GM15510 (cell line): Measurements from ENCODE around the gene ALMS1.
A peak's percentile ranks its signal among the peaks of the same experiment; 100 is the strongest.

Experiments used
- POLR2A ChIP-seq: IDR thresholded peaks from 3 replicates; pipeline ENCODE4 v1.6.1; 2011; ENCODE audit warnings: borderline replicate concordance; ENCODE audit not compliant: insufficient read length; ENCODE audit errors: extremely low read depth

ALMS1 gene, protein sequence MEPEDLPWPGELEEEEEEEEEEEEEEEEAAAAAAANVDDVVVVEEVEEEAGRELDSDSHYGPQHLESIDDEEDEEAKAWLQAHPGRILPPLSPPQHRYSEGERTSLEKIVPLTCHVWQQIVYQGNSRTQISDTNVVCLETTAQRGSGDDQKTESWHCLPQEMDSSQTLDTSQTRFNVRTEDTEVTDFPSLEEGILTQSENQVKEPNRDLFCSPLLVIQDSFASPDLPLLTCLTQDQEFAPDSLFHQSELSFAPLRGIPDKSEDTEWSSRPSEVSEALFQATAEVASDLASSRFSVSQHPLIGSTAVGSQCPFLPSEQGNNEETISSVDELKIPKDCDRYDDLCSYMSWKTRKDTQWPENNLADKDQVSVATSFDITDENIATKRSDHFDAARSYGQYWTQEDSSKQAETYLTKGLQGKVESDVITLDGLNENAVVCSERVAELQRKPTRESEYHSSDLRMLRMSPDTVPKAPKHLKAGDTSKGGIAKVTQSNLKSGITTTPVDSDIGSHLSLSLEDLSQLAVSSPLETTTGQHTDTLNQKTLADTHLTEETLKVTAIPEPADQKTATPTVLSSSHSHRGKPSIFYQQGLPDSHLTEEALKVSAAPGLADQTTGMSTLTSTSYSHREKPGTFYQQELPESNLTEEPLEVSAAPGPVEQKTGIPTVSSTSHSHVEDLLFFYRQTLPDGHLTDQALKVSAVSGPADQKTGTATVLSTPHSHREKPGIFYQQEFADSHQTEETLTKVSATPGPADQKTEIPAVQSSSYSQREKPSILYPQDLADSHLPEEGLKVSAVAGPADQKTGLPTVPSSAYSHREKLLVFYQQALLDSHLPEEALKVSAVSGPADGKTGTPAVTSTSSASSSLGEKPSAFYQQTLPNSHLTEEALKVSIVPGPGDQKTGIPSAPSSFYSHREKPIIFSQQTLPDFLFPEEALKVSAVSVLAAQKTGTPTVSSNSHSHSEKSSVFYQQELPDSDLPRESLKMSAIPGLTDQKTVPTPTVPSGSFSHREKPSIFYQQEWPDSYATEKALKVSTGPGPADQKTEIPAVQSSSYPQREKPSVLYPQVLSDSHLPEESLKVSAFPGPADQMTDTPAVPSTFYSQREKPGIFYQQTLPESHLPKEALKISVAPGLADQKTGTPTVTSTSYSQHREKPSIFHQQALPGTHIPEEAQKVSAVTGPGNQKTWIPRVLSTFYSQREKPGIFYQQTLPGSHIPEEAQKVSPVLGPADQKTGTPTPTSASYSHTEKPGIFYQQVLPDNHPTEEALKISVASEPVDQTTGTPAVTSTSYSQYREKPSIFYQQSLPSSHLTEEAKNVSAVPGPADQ (N-terminal part only)

DNA sequence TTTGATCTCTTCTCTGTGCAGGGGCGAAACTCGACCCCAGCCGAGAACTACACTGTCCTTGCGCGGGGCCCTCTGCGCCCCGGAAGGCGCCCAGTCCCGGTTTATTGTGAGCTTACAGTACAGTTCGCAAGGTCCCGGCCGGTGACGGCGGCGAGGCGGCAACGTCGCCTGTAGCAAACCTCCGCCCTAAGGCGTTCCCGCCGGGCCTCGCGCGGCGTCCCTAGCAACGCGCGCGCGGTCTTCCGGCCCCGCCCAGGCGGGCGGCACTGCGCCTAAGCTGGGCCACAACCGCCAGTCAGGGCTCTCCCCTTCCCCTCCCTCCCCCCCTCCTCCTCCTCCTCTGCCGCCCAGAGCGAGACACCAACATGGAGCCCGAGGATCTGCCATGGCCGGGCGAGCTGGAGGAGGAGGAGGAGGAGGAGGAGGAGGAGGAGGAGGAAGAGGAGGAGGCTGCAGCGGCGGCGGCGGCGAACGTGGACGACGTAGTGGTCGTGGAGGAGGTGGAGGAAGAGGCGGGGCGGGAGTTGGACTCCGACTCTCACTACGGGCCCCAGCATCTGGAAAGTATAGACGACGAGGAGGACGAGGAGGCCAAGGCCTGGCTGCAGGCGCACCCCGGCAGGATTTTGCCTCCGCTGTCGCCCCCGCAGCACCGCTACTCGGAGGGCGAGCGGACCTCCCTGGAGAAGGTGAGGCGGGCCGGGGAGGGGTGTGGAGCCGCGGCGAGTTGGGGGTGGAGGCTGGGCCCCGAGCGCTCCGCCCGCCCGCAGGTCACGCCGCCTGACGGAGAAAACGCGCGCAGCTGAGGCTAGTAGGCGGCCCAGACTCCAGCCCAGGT is at the start of gene ALMS1:
Gene ALMS1 (plus strand): TSS at position 333 of the 838 bp plus-strand sequence. CDS start 33 bp downstream, at position 366.
- TF ChIP-seq POLR2A = peak; percentile 66

DNA sequence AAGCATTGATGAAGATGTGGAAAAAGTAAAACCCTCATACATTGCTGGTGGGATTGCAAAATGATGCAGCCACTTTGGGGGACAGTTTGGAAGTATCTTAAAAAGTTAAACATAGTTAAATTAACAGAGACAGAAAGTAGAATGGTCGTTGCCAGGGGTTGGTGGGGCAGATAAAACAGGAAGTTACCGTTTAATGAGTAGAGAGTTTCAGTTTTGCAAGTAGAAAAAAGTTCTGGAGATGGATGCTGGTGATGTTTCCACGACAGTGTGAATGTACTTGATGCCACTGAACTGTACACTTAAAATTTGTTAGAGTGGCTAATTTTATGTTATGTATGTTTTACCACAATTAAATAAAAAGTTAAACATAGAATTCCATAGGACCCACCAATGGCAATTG is 47.8 kb upstream of the ALMS1 start:
- TF ChIP-seq POLR2A = no peak

DNA sequence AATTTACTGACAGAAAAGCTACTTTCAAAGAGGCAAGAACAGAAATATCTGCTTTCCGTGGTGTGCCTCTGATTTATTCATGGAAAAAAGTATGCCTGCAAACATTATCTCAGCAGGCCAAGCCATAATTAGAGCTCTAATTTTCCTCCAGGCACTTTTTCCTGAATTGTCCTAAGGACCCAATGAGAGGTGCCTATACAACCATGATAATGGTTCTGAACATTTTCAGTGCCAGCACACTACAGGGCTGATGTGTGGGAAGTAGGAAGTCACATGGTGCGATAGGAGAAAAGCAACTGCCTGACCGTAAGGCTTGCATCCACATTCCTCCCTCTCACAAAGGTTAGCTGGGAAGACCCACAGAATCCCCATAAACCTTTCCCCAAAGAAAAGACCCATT is 46.4 kb upstream of the ALMS1 start:
- TF ChIP-seq POLR2A = no peak

DNA sequence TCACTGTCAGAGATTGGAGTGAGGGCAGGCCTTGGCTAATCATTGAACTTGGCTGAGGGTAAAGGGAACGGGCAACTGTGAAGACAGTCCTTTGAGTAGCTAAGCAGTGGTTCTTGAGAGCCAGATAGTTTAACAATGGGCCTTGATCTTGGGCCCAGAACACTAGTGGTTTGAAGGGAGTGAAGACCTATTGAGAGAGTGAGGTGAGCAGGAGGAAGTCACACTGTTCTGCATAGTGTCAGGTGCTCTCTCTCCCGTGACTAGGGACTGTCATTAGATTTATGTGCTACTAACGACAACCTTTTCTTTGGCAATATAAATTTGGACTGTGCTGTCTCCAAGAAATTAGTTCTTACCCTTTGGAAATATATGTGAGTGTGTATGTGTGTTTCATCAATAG is 44.6 kb upstream of the ALMS1 start:
- TF ChIP-seq POLR2A = no peak

DNA sequence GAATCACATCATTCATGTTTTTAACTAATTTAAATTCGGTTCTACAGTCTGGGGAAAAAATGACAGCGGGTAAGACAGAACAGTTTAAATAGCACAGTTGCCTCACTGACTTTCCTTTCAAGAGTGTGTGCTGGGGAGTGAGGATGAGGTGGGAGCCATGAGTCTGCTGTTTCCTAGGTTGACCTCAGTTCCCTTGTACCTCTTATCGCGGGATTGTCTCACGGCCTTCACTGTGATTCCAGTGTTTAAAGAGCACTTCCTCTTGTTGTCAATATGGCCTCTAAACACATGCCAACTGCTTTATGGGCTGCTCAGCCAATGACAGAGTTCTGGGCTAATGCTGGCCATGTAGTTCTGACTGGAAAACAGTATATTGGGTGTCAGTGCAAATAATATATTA is 41.6 kb upstream of the ALMS1 start:
- no peak for TF ChIP-seq POLR2A

DNA sequence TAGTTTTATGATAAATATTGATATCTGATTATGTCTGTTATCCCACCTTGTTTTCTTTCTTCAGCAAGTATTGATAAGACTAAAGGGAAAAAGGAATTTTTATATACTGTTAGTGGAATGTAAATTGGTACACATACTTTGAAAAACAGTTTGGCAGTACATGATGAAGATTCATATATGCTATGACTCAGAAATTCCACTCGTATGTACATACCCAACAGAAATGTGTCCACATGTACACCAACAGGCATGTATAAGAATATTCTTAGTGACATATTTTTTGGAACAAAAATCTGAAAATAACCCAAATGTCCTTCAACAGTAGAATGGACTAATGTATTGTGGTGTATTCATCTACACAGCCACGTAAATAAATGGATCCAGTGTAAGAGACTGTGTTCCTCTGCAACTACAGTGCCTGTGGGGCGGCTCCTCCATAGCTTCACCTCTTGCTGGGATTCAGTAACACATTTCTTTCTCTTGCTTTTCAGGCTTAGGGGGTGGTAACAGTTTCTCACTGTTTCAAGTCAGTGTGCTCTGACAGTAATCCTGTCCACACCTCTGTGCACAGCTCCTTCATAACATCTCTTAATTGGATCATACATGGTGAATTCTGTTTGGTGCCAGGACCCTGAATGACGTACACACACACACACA is 35.5 kb upstream of the ALMS1 start:
- no peak for TF ChIP-seq POLR2A

DNA sequence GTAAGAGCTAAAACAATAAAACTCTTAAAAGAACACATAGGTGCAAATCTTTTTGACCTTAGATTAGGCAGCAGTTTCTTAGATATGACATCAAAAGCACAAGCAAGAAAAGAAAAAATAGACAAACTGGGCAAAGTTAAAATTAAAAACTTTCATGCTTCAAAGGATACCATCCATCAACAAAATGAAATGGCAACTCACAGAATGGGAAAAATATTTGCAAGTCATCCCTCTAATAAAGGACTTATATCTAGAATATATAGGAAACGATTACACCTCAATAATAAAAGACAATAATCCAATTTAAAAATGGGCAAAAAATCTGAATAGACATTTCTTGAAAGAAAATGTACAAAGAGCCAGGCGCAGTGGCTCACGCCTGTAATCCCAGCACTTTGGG is 29.5 kb upstream of the ALMS1 start:
- TF ChIP-seq POLR2A = no peak

DNA sequence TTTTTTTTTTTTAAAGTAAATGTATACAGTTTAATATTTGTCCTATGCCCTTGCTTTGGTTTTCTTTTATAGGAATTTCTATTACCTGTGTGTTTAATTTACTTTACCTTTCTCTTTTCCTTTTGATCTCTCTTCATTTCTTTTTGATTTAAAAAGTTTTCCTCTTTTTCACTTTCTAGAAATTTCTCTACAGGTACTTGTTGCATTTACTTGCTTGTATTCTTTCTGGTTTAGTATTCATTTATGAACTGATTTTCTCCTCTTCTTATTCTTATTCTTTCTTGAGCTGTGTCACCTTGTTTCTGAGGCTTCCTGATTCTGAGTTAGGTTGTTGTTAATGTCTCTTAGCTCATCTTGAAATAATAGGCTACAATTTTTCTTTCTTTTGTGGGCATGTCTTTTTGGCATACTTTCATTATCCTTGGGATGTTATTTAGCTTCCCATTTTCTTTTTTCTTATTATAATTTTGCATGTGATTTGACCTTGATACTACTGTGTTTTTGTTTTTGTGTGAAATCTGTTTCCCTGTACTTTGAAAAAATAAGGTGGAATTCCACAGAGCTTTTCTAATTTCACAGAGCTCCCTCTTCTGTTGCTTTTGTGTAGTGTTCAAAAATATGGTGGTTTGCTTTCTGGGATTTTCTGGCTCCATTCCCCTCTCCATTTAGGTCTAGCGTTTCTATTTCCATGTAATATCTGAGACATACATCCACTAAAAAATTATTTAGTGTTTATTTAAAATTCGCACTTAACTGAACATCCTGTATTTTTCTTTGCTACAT is 25.5 kb upstream of the ALMS1 start:
- TF ChIP-seq POLR2A = no peak

DNA sequence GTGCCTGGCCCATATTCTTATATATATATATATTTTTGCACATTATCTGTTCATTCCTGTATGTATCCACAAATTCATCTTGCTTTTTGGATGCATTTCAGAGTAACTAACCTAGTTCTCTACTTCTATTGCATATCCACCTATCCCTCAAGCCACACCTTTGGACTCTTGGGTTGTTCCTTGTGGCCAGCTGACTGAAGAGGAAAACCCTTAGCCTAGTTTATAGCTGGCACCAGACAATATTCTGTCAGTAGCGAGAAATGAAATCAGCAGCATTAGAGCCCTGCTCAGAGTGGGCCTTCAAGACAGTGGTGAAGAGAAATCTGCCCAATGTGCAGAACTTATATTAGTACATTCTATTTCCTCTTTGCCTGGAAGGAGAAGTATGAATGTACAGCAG is 19.6 kb upstream of the ALMS1 start:
- no peak for TF ChIP-seq POLR2A

DNA sequence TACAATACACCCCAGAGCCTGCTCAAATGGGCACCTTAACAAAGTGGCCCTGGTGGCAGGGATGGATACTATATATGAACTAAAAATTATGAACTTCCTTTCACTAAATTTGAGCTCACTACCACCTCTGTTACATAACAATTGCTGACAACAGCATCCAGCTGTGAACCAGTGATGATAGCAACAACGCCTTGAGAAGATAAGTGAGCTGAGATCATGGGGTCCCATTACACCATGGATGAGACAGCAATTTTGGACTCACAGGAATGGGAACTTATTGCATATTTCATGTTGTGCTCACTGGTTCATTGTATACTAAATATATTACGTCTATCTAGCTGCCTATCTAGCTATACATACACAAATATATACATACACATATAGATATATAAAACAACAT is 16.9 kb upstream of the ALMS1 start:
- TF ChIP-seq POLR2A = no peak

DNA sequence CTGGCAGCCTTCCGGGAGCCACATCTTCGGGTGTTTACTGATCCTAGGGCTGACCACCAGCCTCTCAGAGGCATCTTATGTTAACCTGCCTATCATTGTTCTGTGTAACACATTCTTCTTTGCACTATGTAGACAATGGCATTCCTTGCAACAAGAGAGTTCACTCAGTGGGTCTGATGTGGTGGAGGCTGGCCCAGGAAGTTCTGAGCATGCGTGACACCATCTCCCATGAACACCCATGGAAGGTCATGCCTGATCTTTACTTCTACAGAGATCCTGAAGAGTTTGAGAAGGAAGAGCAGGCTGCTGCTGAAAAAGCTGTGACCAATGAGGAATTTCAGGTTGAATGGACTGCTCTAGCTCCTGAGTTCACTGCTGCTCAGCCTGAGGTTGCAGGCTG is 15.3 kb upstream of the ALMS1 start:
- no peak for TF ChIP-seq POLR2A

DNA sequence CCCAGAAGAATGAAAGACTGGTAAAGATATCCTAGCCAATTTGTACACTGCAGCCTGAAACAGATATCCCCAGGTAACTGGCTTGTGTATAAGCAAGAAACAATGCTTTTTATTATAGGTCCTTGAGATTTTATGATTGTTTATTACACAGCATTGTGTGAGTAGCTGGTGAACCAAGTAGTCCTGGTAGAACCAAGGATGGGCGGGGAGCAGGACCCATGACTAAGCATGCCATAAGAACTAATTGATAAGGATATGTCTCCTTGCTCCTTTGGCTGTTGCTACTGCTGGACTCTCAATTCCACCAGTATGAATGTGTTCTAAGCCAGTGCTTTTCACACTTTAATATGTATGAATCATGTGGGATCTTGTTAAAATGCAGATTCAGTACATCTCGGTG is 12.3 kb upstream of the ALMS1 start:
- no peak for TF ChIP-seq POLR2A

DNA sequence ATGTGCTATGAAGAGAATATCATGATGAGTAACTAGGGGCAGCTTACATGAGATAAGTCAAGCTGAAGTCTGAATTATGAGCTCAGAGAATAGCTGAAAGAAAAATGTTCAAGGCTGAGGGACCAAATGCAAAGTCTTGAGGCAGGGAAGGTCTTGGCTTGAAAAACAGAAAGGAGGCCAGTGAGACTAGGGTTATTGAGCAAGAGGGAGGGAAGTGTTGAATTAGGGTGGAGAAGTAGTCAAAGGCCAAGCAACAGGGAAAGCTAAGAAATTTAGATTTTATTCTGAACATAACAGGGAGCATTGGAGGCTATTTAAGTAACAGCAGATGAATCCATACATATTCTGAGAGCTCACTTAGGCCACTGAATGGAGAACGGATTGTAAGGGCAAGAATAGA is 11.4 kb upstream of the ALMS1 start:
- no peak for TF ChIP-seq POLR2A
